Upper lobe of right lung (tissue), 1 donor: Measurements from ENCODE around the gene UROS. TPM values are rescaled to one million over a fixed set of nuclear protein-coding genes. Genes with fewer than 3 reads are reported as not detected.

ENCODE experiments used
- ATAC-seq: fragments of 200-7000 bp; cut with Tn5 transposase; one replicate; pipeline ENCODE4 v1.9.1; 2020; ENCODE audit warnings: mild to moderate bottlenecking, moderate library complexity
- DNase-seq: peaks from one replicate; pipeline ENCODE4 v3.0.0-alpha.2; 2020
- H3K27ac ChIP-seq: fragments of 200-600 bp; one replicate; pipeline ENCODE4 v1.8.0; 2022
- H3K27me3 ChIP-seq: fragments of 200-600 bp; one replicate; pipeline ENCODE4 v1.8.0; 2022; ENCODE audit warnings: mild to moderate bottlenecking
- H3K36me3 ChIP-seq: fragments of 200-600 bp; one replicate; pipeline ENCODE4 v1.8.0; 2022
- H3K4me1 ChIP-seq: fragments of 200-600 bp; one replicate; pipeline ENCODE4 v1.8.0; 2022
- H3K4me3 ChIP-seq: fragments of 200-600 bp; one replicate; pipeline ENCODE4 v1.8.0; 2022; ENCODE audit warnings: mild to moderate bottlenecking
- H3K9me3 ChIP-seq: fragments of 200-600 bp; one replicate; pipeline ENCODE4 v1.8.0; 2022
- CTCF ChIP-seq: fragments of 200-600 bp; IDR thresholded peaks from one replicate; pipeline ENCODE4 v1.8.0; 2022; ENCODE audit warnings: antibody characterized with exemption
- intact Hi-C: fragments of 100-400 bp; cut with DNase I; formaldehyde crosslinking; loops from one replicate; pipeline ENCODE4 v1.11.0; 2022
- total RNA-seq: library from RNA; stranded (reverse); fragmentation: NEBNext Ultra II Directional; extraction: Animal tissue kit (Norgen Biotek cat#: 25700); gene quantifications from one replicate; pipeline ENCODE4 v1.2.1, GENCODE V29; 2021
- donor health status: DM: no; HTN: yes; CAD: no; lungs with severe emphysema.

Gene UROS
- total RNA-seq, 1 donor from 2014 or later: 34.2 TPM

- no peak for DNase-seq
- H3K27me3 ChIP-seq: no peaks in the 10 kb centered on the region
- intact Hi-C loops: no loop called here
- no peak overlapping the region for H3K4me3 ChIP-seq
- H3K9me3 ChIP-seq: no peaks in the 10 kb centered on the region
- no peak overlapping the region for H3K27ac ChIP-seq
- TF ChIP-seq CTCF: no peak
- H3K4me1 ChIP-seq: no peaks in the 10 kb centered on the region
- H3K36me3 ChIP-seq: peaks cover 32% of the 10 kb centered on the region
- peak; percentile 82 for ATAC-seq
Observed at GRCh38 chr10:125859128-125859817, 36.2 kb upstream of the UROS start.

- TF ChIP-seq CTCF: no peak
- no peak for ATAC-seq
- H3K4me1 ChIP-seq: no peaks in the 10 kb centered on the region
- H3K27ac ChIP-seq: no peak overlapping the region
- H3K27me3 ChIP-seq: no peaks in the 10 kb centered on the region
- H3K36me3 ChIP-seq: peaks cover 35% of the 10 kb centered on the region
- intact Hi-C loops: no loop called here
- H3K4me3 ChIP-seq: no peak overlapping the region
- H3K9me3 ChIP-seq: no peaks in the 10 kb centered on the region
- DNase-seq: no peak
Observed at GRCh38 chr10:125857185-125857760, 34.2 kb upstream of the UROS start.

GRCh38 chr10:125852487-125852886, 29.4 kb upstream of the UROS start:
- no peak for TF ChIP-seq CTCF
- no peaks in the 10 kb centered on the region for H3K27me3 ChIP-seq
- no peaks in the 10 kb centered on the region for H3K9me3 ChIP-seq
- ATAC-seq: no peak
- no peaks in the 10 kb centered on the region for H3K4me1 ChIP-seq
- DNase-seq: no peak
- no peak overlapping the region for H3K27ac ChIP-seq
- peaks cover 62% of the 10 kb centered on the region for H3K36me3 ChIP-seq
- no peak overlapping the region for H3K4me3 ChIP-seq
- intact Hi-C loops: no loop called here

- intact Hi-C loops: no loop called here
- no peak for TF ChIP-seq CTCF
- no peaks in the 10 kb centered on the region for H3K4me1 ChIP-seq
- ATAC-seq (no peak), DNase-seq (no peak)
- no peaks in the 10 kb centered on the region for H3K27me3 ChIP-seq
- no peaks in the 10 kb centered on the region for H3K9me3 ChIP-seq
- peaks cover 71% of the 10 kb centered on the region for H3K36me3 ChIP-seq
- H3K27ac ChIP-seq: no peak overlapping the region
- no peak overlapping the region for H3K4me3 ChIP-seq
Observed at GRCh38 chr10:125850766-125851731, 28.0 kb upstream of the UROS start.

- DNase-seq (no peak), ATAC-seq (peak; percentile 28)
- H3K9me3 ChIP-seq: no peaks in the 10 kb centered on the region
Observed at GRCh38 chr10:125849448-125849847, 26.4 kb upstream of the UROS start.

More at GRCh38 chr10:125849448-125849847, 26.4 kb upstream of the UROS start:
- Histone ChIP-seq H3K4me3 (no peak overlapping the region), H3K36me3 (peaks cover 71% of the 10 kb centered on the region), H3K27me3 (no peaks in the 10 kb centered on the region), H3K4me1 (no peaks in the 10 kb centered on the region), H3K27ac (no peak overlapping the region)
- TF ChIP-seq CTCF: no peak
- intact Hi-C loops: no loop called here
